Hepatocyte (in vitro differentiated cells): ENCODE results near the gene LRTM1. TPM values are rescaled to one million over a fixed set of nuclear protein-coding genes. Genes with fewer than 3 reads are reported as not detected.

Experiments used
- DNase-seq: peaks from one replicate; pipeline ENCODE4 v3.0.0-alpha.2; 2016; ENCODE audit warnings: low spot score
- H2AFZ ChIP-seq: fragments of 200-600 bp; sonication (generic); 2 replicates; pipeline ENCODE4 v1.6.0; 2016; ENCODE audit warnings: antibody characterized with exemption, mild to moderate bottlenecking
- H3K27ac ChIP-seq: fragments of 200-600 bp; sonication (generic); 2 replicates; pipeline ENCODE4 v1.5.1; 2016; ENCODE audit warnings: mild to moderate bottlenecking
- H3K27me3 ChIP-seq: fragments of 200-600 bp; sonication (generic); 2 replicates; pipeline ENCODE4 v1.6.1; 2016
- H3K36me3 ChIP-seq: fragments of 200-600 bp; sonication (generic); replicated peaks from 2 replicates; pipeline ENCODE4 v1.5.1; 2016; ENCODE audit warnings: low read depth; ENCODE audit not compliant: insufficient read depth
- H3K4me1 ChIP-seq: fragments of 200-600 bp; sonication (generic); 2 replicates; pipeline ENCODE4 v1.5.1; 2016; ENCODE audit warnings: mild to moderate bottlenecking, moderate library complexity; ENCODE audit not compliant: insufficient read depth
- H3K4me2 ChIP-seq: fragments of 200-600 bp; sonication (generic); 2 replicates; pipeline ENCODE4 v1.6.0; 2016
- H3K4me3 ChIP-seq: fragments of 200-600 bp; sonication (generic); 2 replicates; pipeline ENCODE4 v1.5.1; 2016; ENCODE audit warnings: mild to moderate bottlenecking
- H3K79me2 ChIP-seq: fragments of 200-600 bp; sonication (generic); 2 replicates; pipeline ENCODE4 v1.6.0; 2017; ENCODE audit warnings: mild to moderate bottlenecking
- H3K9me2 ChIP-seq: fragments of 200-600 bp; sonication (generic); replicated peaks from 2 replicates; pipeline ENCODE4 v1.6.0; 2017; ENCODE audit warnings: mild to moderate bottlenecking; ENCODE audit not compliant: insufficient read depth
- H3K9me3 ChIP-seq: fragments of 200-600 bp; sonication (generic); 2 replicates; pipeline ENCODE4 v1.5.1; 2016; ENCODE audit warnings: low read depth, mild to moderate bottlenecking
- H4K20me1 ChIP-seq: fragments of 200-600 bp; sonication (generic); 2 replicates; pipeline ENCODE4 v1.6.0; 2016; ENCODE audit warnings: mild to moderate bottlenecking; ENCODE audit not compliant: insufficient read depth, poor library complexity, severe bottlenecking
- EZH2 ChIP-seq: fragments of 200-600 bp; sonication (generic); IDR thresholded peaks from 2 replicates; pipeline ENCODE4 v1.6.1; 2016; ENCODE audit warnings: antibody characterized with exemption, mild to moderate bottlenecking, borderline replicate concordance
- EZH2phosphoT487 ChIP-seq: fragments of 200-600 bp; sonication (generic); IDR thresholded peaks from one replicate; pipeline ENCODE4 v1.6.1; 2018; ENCODE audit warnings: antibody characterized with exemption, mild to moderate bottlenecking, low read depth, moderate library complexity; ENCODE audit not compliant: unreplicated experiment, severe bottlenecking
- WGBS: methylation state at CpG from one replicate; pipeline ENCODE4 v1.1.6; 2016; ENCODE audit warnings: low lambda C conversion rate; ENCODE audit errors: missing lambda C conversion rate; 5-methylcytosine and 5-hydroxymethylcytosine counted together
- polyA plus RNA-seq: library from polyadenylated mRNA; unstranded; fragments of >200 nt; fragmentation: Nextera tagmentation; extraction: Ambion mirVana; gene quantifications from 2 replicates; pipeline ENCODE4 v1.2.1, GENCODE V29; 2016
- total RNA-seq: library from RNA; depleted of rRNA; stranded (reverse); fragments of >200 nt; gene quantifications from 2 replicates; pipeline ENCODE4 v1.2.3, GENCODE V29; 2014
- TF ChIP-seq, protein P1 (sequence below): fragments of 200-600 bp; sonication (generic); IDR thresholded peaks from 2 replicates; pipeline ENCODE4 v1.5.1; 2016; ENCODE audit warnings: antibody characterized with exemption, mild to moderate bottlenecking; ENCODE audit not compliant: poor library complexity

LRTM1 gene
- total and polyA plus RNA-seq, 2 experiments from 2014 or later = 0.23 TPM; not detected in 1

DNA sequence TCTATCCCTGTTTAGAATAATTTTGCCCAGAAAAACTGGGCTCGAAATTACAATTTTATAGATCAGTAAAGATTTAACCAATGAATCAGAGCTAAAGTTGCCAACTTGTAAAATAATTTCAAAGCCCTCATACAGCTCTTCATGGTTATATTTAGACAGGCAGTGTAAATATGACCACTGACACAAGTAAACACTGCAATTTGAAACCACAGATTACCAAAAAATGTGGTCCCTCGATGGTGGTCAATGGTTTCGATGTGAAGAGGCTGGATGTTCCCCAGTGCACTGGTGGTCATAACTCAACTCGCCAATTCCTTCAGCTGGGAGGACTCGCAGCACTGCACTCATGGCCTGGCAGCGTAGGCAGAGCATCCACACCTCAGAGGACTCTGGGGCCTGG lies 28.6 kb downstream of the LRTM1 start:
- H3K4me2 ChIP-seq = no peak overlapping the region
- H3K9me2 ChIP-seq = no peaks in the 10 kb centered on the region
- H2AFZ ChIP-seq = no peak overlapping the region
- WGBS = 75% methylated on average over 6 of the region's 6 CpGs
- H3K27me3 ChIP-seq = no peaks in the 10 kb centered on the region
- no peaks in the 10 kb centered on the region for H3K9me3 ChIP-seq
- H3K27ac ChIP-seq = no peak overlapping the region
- DNase-seq = no peak
- H4K20me1 ChIP-seq = no peaks in the 10 kb centered on the region
- H3K4me3 ChIP-seq = no peak overlapping the region
- TF ChIP-seq EZH2 (no peak), EZH2phosphoT487 (no peak)
- TF ChIP-seq, protein P1, sequence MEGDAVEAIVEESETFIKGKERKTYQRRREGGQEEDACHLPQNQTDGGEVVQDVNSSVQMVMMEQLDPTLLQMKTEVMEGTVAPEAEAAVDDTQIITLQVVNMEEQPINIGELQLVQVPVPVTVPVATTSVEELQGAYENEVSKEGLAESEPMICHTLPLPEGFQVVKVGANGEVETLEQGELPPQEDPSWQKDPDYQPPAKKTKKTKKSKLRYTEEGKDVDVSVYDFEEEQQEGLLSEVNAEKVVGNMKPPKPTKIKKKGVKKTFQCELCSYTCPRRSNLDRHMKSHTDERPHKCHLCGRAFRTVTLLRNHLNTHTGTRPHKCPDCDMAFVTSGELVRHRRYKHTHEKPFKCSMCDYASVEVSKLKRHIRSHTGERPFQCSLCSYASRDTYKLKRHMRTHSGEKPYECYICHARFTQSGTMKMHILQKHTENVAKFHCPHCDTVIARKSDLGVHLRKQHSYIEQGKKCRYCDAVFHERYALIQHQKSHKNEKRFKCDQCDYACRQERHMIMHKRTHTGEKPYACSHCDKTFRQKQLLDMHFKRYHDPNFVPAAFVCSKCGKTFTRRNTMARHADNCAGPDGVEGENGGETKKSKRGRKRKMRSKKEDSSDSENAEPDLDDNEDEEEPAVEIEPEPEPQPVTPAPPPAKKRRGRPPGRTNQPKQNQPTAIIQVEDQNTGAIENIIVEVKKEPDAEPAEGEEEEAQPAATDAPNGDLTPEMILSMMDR = no peak
- no peaks in the 10 kb centered on the region for H3K79me2 ChIP-seq
- H3K4me1 ChIP-seq = no peaks in the 10 kb centered on the region
- H3K36me3 ChIP-seq = no peaks in the 10 kb centered on the region

DNA sequence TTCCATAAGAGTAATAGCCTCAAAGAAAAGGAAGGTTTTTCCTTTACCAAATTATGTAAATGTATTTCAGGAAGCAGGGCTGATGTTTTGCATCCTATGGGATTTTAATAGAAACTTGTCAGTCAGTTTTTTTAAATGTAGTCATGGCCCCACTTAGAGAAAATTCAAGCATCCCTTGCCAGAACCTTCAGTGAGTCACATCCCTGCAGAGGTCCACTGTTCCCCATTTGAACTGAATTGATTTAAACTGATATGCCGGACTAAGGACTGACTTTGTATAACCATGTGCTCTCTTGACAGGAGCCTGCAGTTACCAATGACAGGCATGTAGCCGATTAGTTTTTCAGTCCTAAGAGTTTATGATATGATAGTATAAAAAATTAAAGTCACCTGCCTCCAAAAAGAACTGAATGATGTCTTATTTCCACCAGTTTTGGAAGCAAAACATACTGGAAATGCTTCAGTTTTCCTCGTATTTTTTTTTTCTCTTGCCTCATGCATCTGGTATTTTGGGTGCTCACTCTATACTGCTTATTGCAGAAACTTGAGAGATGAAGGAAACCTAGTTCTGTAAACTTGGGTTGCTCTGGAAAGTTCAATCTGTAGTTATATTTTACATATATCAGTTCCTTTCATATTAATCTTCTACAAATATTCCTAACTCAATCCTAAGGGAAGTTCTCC lies 30.7 kb downstream of the LRTM1 start:
- no peak overlapping the region for H3K4me2 ChIP-seq
- TF ChIP-seq, protein P1 = no peak
- TF ChIP-seq EZH2 (no peak), EZH2phosphoT487 (no peak)
- DNase-seq = no peak

DNA sequence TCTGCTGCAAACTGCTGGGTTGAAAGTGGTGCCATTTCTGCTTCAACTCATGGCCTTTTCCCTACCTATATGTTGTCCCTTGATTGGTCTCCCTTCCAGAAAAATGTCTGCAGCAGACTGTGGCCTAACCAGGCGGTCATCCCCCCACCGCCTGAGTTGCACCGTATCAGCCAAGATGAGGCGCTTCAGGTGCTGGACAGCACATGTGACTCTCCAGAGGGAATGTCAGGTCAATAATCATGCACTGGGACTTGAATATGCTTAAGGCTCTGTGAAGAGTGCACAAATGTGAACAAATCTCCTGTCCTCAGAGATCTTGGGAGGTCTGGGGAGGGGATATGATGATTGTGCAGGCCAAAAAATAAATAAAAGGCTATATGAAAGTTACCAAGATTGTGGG lies 32.2 kb downstream of the LRTM1 start:
- H3K4me1 ChIP-seq = peaks cover 18% of the 10 kb centered on the region
- H2AFZ ChIP-seq = no peak overlapping the region
- TF ChIP-seq, protein P1 = no peak
- TF ChIP-seq EZH2 (no peak), EZH2phosphoT487 (no peak)
- H3K27ac ChIP-seq = no peak overlapping the region
- H3K9me2 ChIP-seq = no peaks in the 10 kb centered on the region
- H3K27me3 ChIP-seq = no peaks in the 10 kb centered on the region
- no peaks in the 10 kb centered on the region for H3K9me3 ChIP-seq
- H3K4me3 ChIP-seq = no peak overlapping the region
- DNase-seq = no peak
- WGBS = 94% methylated on average over 4 of the region's 4 CpGs
- H3K36me3 ChIP-seq = no peaks in the 10 kb centered on the region
- no peaks in the 10 kb centered on the region for H3K79me2 ChIP-seq
- no peaks in the 10 kb centered on the region for H4K20me1 ChIP-seq
- H3K4me2 ChIP-seq = no peak overlapping the region

More for the DNA sequence above, 30.7 kb downstream of the LRTM1 start:
- Histone ChIP-seq H2AFZ (no peak overlapping the region), H3K4me3 (no peak overlapping the region), H3K36me3 (no peaks in the 10 kb centered on the region), H4K20me1 (no peaks in the 10 kb centered on the region), H3K27ac (no peak overlapping the region), H3K9me3 (no peaks in the 10 kb centered on the region), H3K4me1 (peaks cover 7% of the 10 kb centered on the region), H3K27me3 (no peaks in the 10 kb centered on the region), H3K9me2 (no peaks in the 10 kb centered on the region), H3K79me2 (no peaks in the 10 kb centered on the region)
- whole genome bisulfite sequencing = 80% methylated on average over 3 of the region's 3 CpGs
